ENCODE measurements around the gene SLC22A6. TPM values are rescaled to one million over a fixed set of nuclear protein-coding genes. Genes with fewer than 3 reads are reported as not detected.

The SLC22A6 gene
- total RNA-seq, 1 donor from 2014 or later = not detected

DNA sequence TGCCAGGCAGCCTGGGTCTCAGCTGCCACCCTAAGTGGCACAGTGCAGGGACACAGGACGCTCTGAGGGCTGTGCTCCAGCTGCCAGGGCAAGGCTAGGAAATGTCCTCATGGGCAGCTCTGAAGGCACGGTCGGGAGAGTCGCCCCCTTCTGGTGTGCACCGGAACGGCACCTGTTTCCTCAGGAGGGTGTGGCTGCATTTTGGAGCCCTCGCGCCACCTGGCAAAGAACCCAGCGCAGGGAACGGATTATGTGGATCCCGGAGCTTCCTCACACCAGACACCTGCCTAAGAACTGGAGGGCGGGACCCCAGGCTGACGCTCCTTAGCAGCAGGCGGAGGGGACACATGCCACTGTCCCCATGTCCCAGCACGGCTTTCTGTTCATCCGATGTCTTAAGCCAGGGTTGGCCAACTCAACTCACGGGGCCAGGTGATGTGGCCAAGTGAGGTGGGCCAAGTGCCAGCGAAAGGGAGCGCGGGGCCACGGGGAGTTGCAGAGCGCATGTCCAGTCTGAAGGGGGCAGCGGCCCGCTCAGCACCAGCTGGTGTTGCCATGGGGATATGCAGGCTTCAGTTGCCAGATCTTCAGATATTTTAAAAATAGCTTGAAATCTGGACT is 36.0 kb upstream of the SLC22A6 start:
- Mint-ChIP-seq H3K9me3 (ENCODE audit: low read depth) (no peaks in the 10 kb centered on the region), H3K27ac (no peak overlapping the region), H3K4me1 (ENCODE audit: low read depth) (peaks cover 15% of the 10 kb centered on the region), H3K4me3 (ENCODE audit: low read depth) (no peak overlapping the region), H3K36me3 (ENCODE audit: insufficient read depth) (no peaks in the 10 kb centered on the region), H3K27me3 (peaks cover 28% of the 10 kb centered on the region)
- no peak for DNase-seq (ENCODE audit: low spot score, unreplicated experiment)
- TF ChIP-seq, protein P1, sequence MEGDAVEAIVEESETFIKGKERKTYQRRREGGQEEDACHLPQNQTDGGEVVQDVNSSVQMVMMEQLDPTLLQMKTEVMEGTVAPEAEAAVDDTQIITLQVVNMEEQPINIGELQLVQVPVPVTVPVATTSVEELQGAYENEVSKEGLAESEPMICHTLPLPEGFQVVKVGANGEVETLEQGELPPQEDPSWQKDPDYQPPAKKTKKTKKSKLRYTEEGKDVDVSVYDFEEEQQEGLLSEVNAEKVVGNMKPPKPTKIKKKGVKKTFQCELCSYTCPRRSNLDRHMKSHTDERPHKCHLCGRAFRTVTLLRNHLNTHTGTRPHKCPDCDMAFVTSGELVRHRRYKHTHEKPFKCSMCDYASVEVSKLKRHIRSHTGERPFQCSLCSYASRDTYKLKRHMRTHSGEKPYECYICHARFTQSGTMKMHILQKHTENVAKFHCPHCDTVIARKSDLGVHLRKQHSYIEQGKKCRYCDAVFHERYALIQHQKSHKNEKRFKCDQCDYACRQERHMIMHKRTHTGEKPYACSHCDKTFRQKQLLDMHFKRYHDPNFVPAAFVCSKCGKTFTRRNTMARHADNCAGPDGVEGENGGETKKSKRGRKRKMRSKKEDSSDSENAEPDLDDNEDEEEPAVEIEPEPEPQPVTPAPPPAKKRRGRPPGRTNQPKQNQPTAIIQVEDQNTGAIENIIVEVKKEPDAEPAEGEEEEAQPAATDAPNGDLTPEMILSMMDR (IDR thresholded peaks at IDR 0.05; ENCODE audit: unreplicated experiment) = peak; percentile 57

DNA sequence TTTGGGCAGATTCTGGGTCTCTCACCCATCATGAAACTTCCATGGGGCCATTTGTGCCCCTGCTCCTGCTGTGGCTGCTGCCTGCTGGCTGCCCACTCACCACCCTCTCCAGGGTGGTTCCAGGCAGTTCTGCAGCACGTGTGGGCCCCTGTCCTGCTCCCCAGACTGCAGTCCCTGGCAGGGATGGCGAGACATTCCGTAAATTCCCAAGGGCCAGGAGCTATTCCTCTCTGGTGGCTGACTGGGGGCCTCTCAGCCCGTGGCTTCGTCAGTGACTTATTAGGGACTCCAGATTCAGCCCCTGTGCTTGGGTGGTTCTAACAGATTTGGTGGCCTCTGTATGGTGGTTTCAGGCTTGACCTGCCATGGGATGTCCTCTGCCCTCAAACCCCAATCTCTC is 34.7 kb upstream of the SLC22A6 start:
- TF ChIP-seq, protein P1 (IDR thresholded peaks at IDR 0.05; ENCODE audit: unreplicated experiment) = no peak
- H3K36me3 Mint-ChIP-seq (ENCODE audit: insufficient read depth) = no peaks in the 10 kb centered on the region
- H3K9me3 Mint-ChIP-seq (ENCODE audit: low read depth) = no peaks in the 10 kb centered on the region
- no peak for DNase-seq (ENCODE audit: low spot score, unreplicated experiment)
- H3K4me3 Mint-ChIP-seq (ENCODE audit: low read depth) = no peak overlapping the region
- H3K4me1 Mint-ChIP-seq (ENCODE audit: low read depth) = peaks cover 25% of the 10 kb centered on the region
- no peak overlapping the region for H3K27ac Mint-ChIP-seq
- H3K27me3 Mint-ChIP-seq = peaks cover 32% of the 10 kb centered on the region

DNA sequence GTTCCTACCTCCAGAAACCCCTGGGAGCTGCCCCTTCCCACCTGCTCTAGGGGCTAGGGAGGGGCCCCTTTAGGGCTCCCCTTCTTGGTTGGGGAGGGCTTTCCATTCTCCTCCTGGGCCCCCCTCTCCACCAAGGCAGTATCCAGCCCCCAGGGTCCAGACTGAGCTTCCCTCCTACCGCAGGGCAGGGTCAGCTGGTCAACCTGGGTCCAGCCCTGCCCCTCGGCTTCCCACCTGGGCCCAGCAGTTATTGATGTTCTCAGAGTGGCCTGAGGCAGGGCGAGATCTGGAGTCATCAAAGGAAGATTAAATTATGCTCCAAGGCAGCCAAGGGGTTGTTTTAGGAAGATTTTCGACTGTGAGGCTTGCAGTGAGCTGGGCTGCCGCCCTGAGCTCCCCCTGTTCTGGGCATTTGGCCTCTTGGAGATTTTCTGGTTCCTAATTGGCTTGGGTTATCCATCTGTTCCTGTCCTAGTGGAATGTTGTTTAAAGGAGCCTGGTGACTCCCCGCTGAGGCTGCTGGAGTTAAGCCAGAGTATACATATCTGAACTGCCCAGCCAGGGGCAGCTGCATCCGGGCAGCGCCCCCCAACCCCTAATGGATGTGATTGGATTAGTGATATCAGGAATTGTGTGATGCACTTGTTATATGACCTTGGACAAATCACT is 32.7 kb upstream of the SLC22A6 start:
- Mint-ChIP-seq H3K4me3 (ENCODE audit: low read depth) (no peak overlapping the region), H3K9me3 (ENCODE audit: low read depth) (no peaks in the 10 kb centered on the region), H3K27ac (peak overlapping the region; percentile 37), H3K4me1 (ENCODE audit: low read depth) (peaks cover 36% of the 10 kb centered on the region), H3K27me3 (peaks cover 23% of the 10 kb centered on the region), H3K36me3 (ENCODE audit: insufficient read depth) (no peaks in the 10 kb centered on the region)
- no peak for DNase-seq (ENCODE audit: low spot score, unreplicated experiment)
- TF ChIP-seq, protein P1 (IDR thresholded peaks at IDR 0.05; ENCODE audit: unreplicated experiment) = no peak

DNA sequence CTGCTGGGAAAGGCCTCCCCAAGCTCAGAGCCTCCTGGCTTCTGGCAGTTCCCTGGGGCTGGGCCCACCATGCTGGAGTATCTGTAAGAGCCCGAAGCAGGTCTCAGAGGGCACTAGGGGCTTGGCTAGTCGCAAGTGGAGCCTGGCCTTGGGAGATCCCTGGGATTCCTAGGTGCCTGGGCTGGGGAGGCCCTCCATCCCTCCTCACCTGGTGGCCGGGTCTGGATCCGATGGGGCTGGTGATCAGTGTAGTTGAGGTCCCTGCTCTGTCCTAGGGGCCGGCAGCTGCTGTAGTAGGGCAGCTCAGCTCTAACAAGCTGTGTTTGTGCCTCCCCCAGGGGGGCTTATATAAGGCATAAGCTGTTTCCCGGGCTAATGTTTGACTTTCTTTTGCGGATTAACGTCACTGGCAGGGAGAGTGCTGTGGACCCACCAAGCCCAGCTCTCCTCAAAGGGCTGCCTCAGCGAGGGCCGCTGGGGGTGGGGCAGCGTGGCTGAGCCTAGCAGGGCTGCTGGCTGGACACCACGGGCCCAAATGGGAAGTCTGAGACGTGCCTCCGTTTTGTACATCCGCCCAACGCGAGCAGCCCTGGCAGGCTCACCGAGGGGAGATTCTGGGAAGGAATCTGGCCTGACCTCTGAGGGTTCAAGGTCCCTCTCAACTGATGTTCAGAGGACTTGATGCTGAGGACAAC is 30.9 kb upstream of the SLC22A6 start, which contains the start of gene SLC22A8:
Gene SLC22A8 (minus strand): TSS at position 321 of the 695 bp plus-strand sequence. CDS start 883 bp downstream, outside the sequence.
- no peak for DNase-seq (ENCODE audit: low spot score, unreplicated experiment)
- Mint-ChIP-seq H3K9me3 (ENCODE audit: low read depth) (no peaks in the 10 kb centered on the region), H3K4me3 (ENCODE audit: low read depth) (no peak within 1 kb of the TSS), H3K36me3 (ENCODE audit: insufficient read depth) (no peaks in the 10 kb centered on the region), H3K27me3 (peaks cover 14% of the 10 kb centered on the region), H3K4me1 (ENCODE audit: low read depth) (peaks cover 40% of the 10 kb centered on the region), H3K27ac (peak within 1 kb of the TSS; percentile 87)
- TF ChIP-seq, protein P1 (IDR thresholded peaks at IDR 0.05; ENCODE audit: unreplicated experiment) = no peak

DNA sequence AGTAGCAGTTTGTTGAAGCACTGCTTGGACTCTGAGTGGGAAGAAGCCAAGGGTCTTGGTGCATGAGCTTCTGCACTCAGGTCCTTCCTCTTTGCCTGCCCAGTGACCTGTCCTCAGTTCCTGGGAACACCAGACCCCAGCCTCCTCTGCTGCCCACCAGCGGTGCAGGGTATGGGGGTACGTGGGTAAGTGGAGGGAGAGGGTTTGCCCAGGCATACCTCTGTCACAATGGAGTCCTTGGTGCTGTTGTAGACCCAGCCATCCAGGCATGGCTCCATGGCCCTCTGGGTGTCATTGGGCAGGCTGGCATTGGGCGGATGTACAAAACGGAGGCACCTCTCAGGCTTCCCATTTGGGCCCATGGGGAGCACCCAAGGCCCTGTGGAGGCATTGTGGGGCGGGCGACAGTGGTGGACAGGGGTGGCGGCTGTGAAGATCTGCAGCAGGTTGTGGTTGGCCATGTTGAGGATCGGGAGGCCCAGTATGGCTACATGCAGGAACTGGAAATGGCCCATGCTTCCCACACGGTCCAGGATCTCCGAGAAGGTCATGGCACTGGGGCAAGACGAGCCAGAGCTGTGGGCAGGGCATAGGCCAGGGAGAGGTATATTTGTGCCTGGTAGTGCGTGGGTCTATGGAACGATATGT is 29.8 kb upstream of the SLC22A6 start:
- H3K27ac Mint-ChIP-seq = no peak overlapping the region
- no peaks in the 10 kb centered on the region for H3K9me3 Mint-ChIP-seq (ENCODE audit: low read depth)
- peaks cover 19% of the 10 kb centered on the region for H3K27me3 Mint-ChIP-seq
- no peak for DNase-seq (ENCODE audit: low spot score, unreplicated experiment)
- no peaks in the 10 kb centered on the region for H3K36me3 Mint-ChIP-seq (ENCODE audit: insufficient read depth)
- H3K4me3 Mint-ChIP-seq (ENCODE audit: low read depth) = no peak overlapping the region
- peaks cover 40% of the 10 kb centered on the region for H3K4me1 Mint-ChIP-seq (ENCODE audit: low read depth)
- TF ChIP-seq, protein P1 (IDR thresholded peaks at IDR 0.05; ENCODE audit: unreplicated experiment) = no peak
